Pancreas (tissue), 10 donors: ENCODE data around the gene XPC. TPM values are rescaled to one million over a fixed set of nuclear protein-coding genes. Genes with fewer than 3 reads are reported as not detected.

Source experiments
- ATAC-seq, 4 donors: fragments of 200-7000 bp; cut with Tn5 transposase; one replicate each; pipeline versions ENCODE4 v1.8.0 to v1.9.1; 2020; ENCODE audit warnings: mild to moderate bottlenecking in 4 of 4, moderate library complexity in 4 of 4
- DNase-seq, 6 donors: peaks; one replicate each; pipeline ENCODE4 v3.0.0-alpha.2; 2020
- FAIRE-seq: peaks from 2 replicates; lab custom pipeline; 2012; peaks lifted over from hg19 to GRCh38; lab: Jason Lieb, UNC
- H3K27ac ChIP-seq, 4 donors: fragments of 200-600 bp; sonication (generic); 1 replicate in 3 of 4; 2 replicates in 1 of 4; pipeline versions ENCODE4 v1.5.0 to v1.8.0; 2020
- H3K27me3 ChIP-seq, 4 donors: fragments of 200-600 bp; one replicate each; pipeline ENCODE4 v1.8.0; 2021
- H3K36me3 ChIP-seq, 3 donors: fragments of 200-600 bp; sonication (generic) in 1 of 3; one replicate each; pipeline versions ENCODE4 v1.5.0 to v1.8.0; 2020 to 2021
- H3K4me1 ChIP-seq, 3 donors: fragments of 200-600 bp; one replicate each; pipeline ENCODE4 v1.8.0; 2021
- H3K4me3 ChIP-seq, 4 donors: fragments of 200-600 bp; sonication (generic) in 2 of 4; one replicate each; pipeline versions ENCODE4 v1.5.0 to v1.8.0; 2020 to 2021
- H3K9me3 ChIP-seq, 4 donors: fragments of 200-600 bp; one replicate each; pipeline ENCODE4 v1.8.0; 2021
- CTCF ChIP-seq, 4 donors: fragments of 200-600 bp; sonication (generic) in 3 of 4; IDR thresholded peaks; one replicate each; pipeline versions ENCODE4 v1.5.0 to v1.8.0; 2021; ENCODE audit warnings: antibody characterized with exemption in 4 of 4
- WGBS, 2 donors: extraction: QIAGEN DNeasy Blood & Tissue Kit; methylation state at CpG; one replicate each; pipeline ENCODE4 v1.1.7; 2013; 5-methylcytosine and 5-hydroxymethylcytosine counted together
- intact Hi-C, 3 donors: fragments of 100-400 bp; cut with DNase I; formaldehyde crosslinking; loops; one replicate each; pipeline versions ENCODE4 v1.11.1 to v1.14.2; 2022
- polyA plus RNA-seq, 2 donors: library from polyadenylated mRNA; stranded (reverse); fragments of 200-250 nt; gene quantifications; one replicate each; pipeline ENCODE4 v1.2.3, GENCODE V29; 2013
- total RNA-seq, 6 donors: library from RNA; stranded (reverse); fragmentation: NEBNext Ultra II Directional in 4 of 6; extraction: Animal tissue kit (Norgen Biotek cat#: 25700) in 4 of 6; gene quantifications; one replicate each; pipeline versions ENCODE4 v1.2.1 to v1.2.4, GENCODE V29; 2021 to 2023
- donor health status: healthy with polysubstance abuse.
- donor health status: DM: no; HTN: no; CAD: no; lungs with moderate emphysema.
- donor health status: DM: no; HTN: no; CAD: no.
- donor health status: control.
- donor health status: control.
- donor health status: Bipolar disorder and iron deficiency.
- donor health status: DM: yes; HTN: yes; CAD: no.
- donor health status: DM: no; HTN: no; CAD: no.
- donor health status: DM: no; HTN: no; CAD: no.
- donor health status: DM: yes; HTN: yes; CAD: no.

XPC gene
- total and polyA plus RNA-seq, 8 donors: 14.2 to 29.9 (median 19.5) TPM

GRCh38 chr3:14170531-14171159, 7.8 kb downstream of the XPC start:
- intact Hi-C loops: no loop called here
- ATAC-seq (no peak), FAIRE-seq (no peak), DNase-seq (no peak)
- no peak overlapping the region for H3K27ac ChIP-seq
- H3K9me3 ChIP-seq: no peaks in the 10 kb centered on the region
- no peak overlapping the region for H3K4me3 ChIP-seq
- no peaks in the 10 kb centered on the region for H3K4me1 ChIP-seq
- no peak for TF ChIP-seq CTCF (IDR thresholded peaks at IDR 0.05)
- peaks cover 6 to 63% (median 41%) of the 10 kb centered on the region in 3 donors for H3K36me3 ChIP-seq
- 58 to 69% methylated on average over 2 of the region's 2 CpGs for WGBS, 2 donors
- no peaks in the 10 kb centered on the region for H3K27me3 ChIP-seq

GRCh38 chr3:14169871-14170270, 8.5 kb downstream of the XPC start:
- H3K27me3 ChIP-seq: no peaks in the 10 kb centered on the region
- no peaks in the 10 kb centered on the region for H3K4me1 ChIP-seq
- no peak overlapping the region for H3K4me3 ChIP-seq
- intact Hi-C loops: no loop called here
- H3K27ac ChIP-seq: no peak overlapping the region
- DNase-seq (no peak), FAIRE-seq (no peak), ATAC-seq (no peak)
- peaks cover 12 to 71% (median 47%) of the 10 kb centered on the region in 3 donors for H3K36me3 ChIP-seq
- H3K9me3 ChIP-seq: no peaks in the 10 kb centered on the region
- no peak for TF ChIP-seq CTCF (IDR thresholded peaks at IDR 0.05)

- intact Hi-C loops: no loop called here
- FAIRE-seq (no peak), DNase-seq (no peak), ATAC-seq (no peak)
- Histone ChIP-seq H3K27me3 (no peaks in the 10 kb centered on the region), H3K36me3 (peaks cover 12 to 75% (median 50%) of the 10 kb centered on the region in 3 donors), H3K4me1 (no peaks in the 10 kb centered on the region), H3K9me3 (no peaks in the 10 kb centered on the region), H3K4me3 (no peak overlapping the region), H3K27ac (no peak overlapping the region)
- TF ChIP-seq CTCF (IDR thresholded peaks at IDR 0.05): no peak
- WGBS, 2 donors: 84 to 91% methylated on average over 2 of the region's 2 CpGs
Measured at GRCh38 chr3:14169435-14169834, 9.0 kb downstream of the XPC start.

- no peak for ATAC-seq
- no peaks in the 10 kb centered on the region for H3K4me1 ChIP-seq
- H3K36me3 ChIP-seq: peaks cover 12 to 92% (median 63%) of the 10 kb centered on the region in 3 donors
- H3K4me3 ChIP-seq: no peak overlapping the region
- no peaks in the 10 kb centered on the region for H3K27me3 ChIP-seq
- intact Hi-C loops: no loop called here
- H3K9me3 ChIP-seq: no peaks in the 10 kb centered on the region
- DNase-seq: no peak
- FAIRE-seq: no peak
- no peak for TF ChIP-seq CTCF (IDR thresholded peaks at IDR 0.05)
- 93 to 94% methylated on average over 9 of the region's 9 CpGs for whole genome bisulfite sequencing, 2 donors
- no peak overlapping the region for H3K27ac ChIP-seq
Measured at GRCh38 chr3:14166877-14167603, 11.4 kb downstream of the XPC start.

GRCh38 chr3:14162178-14162577, 16.2 kb downstream of the XPC start:
- intact Hi-C loops: no loop called here
- no peak for FAIRE-seq
- ATAC-seq: no peak

More at GRCh38 chr3:14162178-14162577, 16.2 kb downstream of the XPC start:
- no peak for DNase-seq
- no peak overlapping the region for H3K27ac ChIP-seq
- no peaks in the 10 kb centered on the region for H3K4me1 ChIP-seq
- no peaks in the 10 kb centered on the region for H3K27me3 ChIP-seq
- TF ChIP-seq CTCF (IDR thresholded peaks at IDR 0.05): no peak
- H3K4me3 ChIP-seq: no peak overlapping the region
- peaks cover 12 to 93% (median 61%) of the 10 kb centered on the region in 3 donors for H3K36me3 ChIP-seq
- 97 to 100% methylated on average over 2 of the region's 2 CpGs for WGBS, 2 donors
- no peaks in the 10 kb centered on the region for H3K9me3 ChIP-seq
